Inflammatory macrophage treated with lipopolysaccharide for 4 hours (primary cell): ENCODE results near the gene KRTAP10-10.

Experiments
- DNase-seq: peaks from one replicate; pipeline ENCODE4 v3.0.0-alpha.2; 2020

The KRTAP10-10 gene

GRCh38 chr21:44686000-44686781 is 49.0 kb downstream of the KRTAP10-10 start:
- DNase-seq: no peak

GRCh38 chr21:44686843-44687561 is 49.8 kb downstream of the KRTAP10-10 start:
- DNase-seq: no peak

- DNase-seq: no peak
Measured at GRCh38 chr21:44687671-44688070, 50.5 kb downstream of the KRTAP10-10 start.
